ENCODE results near the gene LRP10.
A peak's percentile ranks its signal among the peaks of the same experiment; 100 is the strongest.
"Not testable (repeated sequence)": the region's sequence is repeated elsewhere in the genome, so short reads cannot be mapped to it uniquely, and the experiment has no call there.

Gene LRP10

DNA sequence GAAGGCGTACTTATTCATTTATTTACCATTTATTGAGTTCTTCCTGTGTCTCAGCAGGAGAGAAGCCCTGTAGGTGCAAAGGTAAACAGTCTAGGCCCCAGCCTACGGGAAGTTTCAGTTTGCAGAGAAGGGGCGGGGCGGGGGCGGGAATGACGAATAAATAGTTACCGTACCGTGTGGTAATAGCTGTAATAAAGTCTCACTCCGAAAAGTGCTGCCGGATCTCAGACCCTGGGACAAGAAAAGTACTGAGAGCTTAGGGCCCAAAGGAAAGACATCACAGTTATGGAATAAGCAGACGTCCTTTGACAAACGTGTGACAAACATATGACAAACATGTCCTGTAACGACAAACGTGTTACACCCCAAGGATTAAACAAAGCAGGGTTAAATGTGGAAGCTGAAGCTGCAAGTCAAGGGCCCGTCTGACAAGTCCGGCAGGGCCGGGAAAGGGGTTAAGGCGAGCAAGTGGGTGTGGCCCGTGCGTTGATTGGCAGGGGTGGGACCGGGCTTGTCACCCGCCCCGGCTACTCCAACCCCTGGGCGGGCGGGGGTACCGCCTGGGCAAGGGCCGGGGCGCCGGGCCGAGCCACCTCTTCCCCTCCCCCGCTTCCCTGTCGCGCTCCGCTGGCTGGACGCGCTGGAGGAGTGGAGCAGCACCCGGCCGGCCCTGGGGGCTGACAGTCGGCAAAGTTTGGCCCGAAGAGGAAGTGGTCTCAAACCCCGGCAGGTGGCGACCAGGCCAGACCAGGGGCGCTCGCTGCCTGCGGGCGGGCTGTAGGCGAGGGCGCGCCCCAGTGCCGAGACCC lies at the start of gene LRP10:
TSS of gene LRP10 (plus strand) at position 517 of the 809 bp plus-strand sequence. CDS start 564 bp downstream, outside the sequence.
- DNase-seq, result peak; percentile 85

DNA sequence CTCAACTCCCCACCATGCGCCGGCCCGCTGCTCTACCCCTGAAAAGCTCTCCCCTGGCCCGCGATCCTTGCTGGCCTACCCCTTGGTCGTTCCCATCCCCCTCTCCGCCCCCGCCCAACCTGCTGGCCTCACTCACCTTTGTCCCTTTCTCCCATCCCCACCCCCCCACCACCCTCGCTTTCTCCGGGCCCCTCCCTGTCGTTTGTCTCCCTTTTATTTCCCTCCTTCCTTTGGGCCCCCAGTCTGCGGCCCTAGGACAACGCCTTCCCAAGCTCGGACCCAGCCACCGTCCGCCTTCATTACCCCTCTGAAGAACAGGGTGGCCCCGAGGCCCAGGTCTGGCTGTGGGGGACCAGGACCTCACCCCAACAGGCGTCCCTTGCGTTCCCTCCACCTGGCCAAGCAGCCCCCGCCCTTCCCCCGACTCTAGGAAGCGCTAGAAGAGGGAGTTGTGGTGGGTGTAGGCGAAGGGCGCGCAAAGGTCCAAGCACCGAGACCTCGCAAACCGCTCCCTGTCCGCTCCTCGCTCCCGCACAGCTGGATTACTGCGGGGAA lies 49.4 kb upstream of the LRP10 start:
- no peak for DNase-seq

DNA sequence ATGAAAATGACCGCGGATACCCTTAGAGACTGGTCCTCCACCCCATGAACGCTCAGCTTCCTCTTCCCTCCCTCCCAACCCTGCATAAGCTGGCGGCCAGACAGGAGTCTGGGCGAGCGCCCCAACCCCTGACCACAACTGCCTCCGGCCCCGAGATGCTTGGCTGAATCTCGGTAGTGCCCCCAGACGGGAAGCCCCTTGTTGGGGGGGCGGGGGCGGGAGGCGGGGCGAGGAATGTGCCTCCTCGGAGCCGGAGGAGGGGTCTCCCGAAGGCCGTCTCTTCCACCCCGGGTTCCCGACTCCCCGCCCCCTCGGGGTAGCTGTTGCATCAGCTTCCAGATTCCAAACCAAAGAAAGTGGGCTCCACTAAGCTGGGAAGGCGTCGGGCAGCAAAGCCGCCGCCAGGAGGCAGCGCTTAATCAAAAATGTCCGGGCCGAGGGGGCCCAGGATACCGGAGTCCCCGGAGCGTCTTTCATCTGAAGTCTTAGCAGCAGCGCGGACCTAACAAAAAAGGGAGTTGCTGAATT lies 48.9 kb upstream of the LRP10 start:
- no peak for DNase-seq

GRCh38 chr14:22824711-22825359 lies 46.7 kb upstream of the LRP10 start:
- no peak for DNase-seq

GRCh38 chr14:22829076-22829660 lies 42.4 kb upstream of the LRP10 start:
- not testable (repeated sequence) for DNase-seq

- DNase-seq, result peak; percentile 96
Observed at GRCh38 chr14:22829661-22830442, 41.7 kb upstream of the LRP10 start, which contains the start of gene MRPL52. TSS of gene MRPL52 (plus strand) at chr14:22829887. CDS start at chr14:22829913, 26 bp downstream.

DNA sequence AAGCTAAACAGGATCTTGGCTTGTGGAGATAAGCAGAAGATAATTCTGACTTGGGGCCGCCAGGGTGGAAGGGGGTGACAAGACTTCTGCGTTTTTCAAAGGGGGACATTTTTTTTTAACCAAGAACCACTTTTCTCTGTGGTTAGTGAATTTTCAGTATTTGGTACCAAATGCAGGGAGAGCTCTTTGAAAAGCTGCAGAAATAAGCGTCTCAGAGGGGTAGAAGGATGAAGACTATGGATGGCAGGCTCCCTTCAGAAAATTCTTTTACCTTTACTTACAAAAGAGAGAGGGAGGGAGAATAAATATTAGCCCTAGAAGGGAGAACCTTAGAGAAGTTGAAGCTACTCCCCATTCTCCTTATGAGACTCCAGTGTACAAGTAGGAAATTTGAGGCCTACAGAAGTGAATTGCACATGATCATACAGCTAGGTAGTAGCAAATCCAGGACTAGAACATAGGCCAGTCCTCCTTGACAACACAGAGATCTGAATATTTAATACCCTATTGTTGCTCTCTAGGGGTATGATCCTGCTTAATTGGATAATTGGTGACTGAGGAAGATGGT lies 41.0 kb upstream of the LRP10 start:
- DNase-seq, result no peak

- no peak for DNase-seq
Observed at GRCh38 chr14:22835505-22835904, 36.0 kb upstream of the LRP10 start.

GRCh38 chr14:22836301-22837113 lies 35.0 kb upstream of the LRP10 start, which contains the start of gene MMP14:
TSS of gene MMP14 (plus strand) at chr14:22836585. CDS start at chr14:22836818, 233 bp downstream.
- DNase-seq, result peak; percentile 28

- peak; percentile 55 for DNase-seq
Observed at GRCh38 chr14:22837114-22837749, 34.3 kb upstream of the LRP10 start.

DNA sequence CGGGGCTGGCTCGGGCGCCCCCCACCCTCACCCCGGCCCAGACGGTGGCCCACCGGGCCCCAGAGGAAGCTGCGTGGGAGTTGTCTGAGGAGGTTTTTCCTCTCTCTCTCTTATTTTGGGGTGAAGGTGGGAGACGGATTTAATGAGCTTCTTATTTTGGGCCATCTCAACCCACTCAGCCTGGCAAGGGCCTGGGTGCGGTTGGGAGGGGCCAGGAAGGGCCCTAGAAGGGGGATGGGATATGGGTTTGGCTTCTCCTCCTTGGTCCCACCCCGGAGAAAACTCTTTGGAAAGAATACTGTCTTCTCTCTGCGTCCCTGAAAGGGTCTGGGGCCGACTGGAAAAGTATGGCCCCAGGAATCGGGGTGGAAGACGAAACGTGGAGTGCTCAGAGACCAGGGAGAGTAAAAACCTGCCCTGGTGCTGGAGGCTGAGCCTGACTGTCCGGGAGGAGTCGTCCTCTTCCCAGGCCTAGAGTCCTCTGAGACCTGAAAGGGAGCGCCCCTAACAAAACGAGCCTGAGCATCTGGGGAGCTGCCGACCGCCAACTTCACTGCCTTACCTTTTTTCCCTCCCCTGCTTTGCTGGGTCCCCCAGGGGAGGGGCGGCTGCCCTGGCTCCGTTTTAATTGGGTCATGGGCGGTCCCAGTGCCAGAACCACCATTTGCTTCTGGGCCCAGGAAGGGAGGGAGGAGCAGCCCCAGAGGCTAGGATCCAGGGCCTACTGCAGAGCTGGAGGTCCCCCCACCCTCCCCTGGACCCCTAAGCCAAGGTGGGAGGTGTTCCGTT lies 33.6 kb upstream of the LRP10 start:
- DNase-seq, result no peak

DNA sequence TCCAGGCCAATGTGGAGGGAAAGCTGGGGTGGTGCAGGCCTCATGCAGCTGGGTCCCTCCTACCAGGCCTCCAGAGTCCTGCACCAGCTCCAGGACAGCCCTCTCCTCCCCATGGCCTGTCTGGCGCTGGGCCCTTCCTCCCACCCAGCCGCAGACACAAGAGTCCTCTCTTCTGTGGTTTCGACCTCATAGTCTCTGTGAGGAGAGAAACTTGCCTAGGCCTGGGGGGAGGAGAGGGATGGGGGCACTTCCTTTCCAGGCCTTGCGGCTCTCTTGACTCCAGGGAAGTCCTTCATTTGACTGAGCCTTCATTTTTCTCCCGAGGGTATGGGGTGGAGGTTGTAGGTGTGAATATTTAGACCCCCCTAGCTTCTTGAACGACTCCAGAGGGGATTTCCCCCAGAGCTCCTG lies 32.9 kb upstream of the LRP10 start:
- no peak for DNase-seq

DNA sequence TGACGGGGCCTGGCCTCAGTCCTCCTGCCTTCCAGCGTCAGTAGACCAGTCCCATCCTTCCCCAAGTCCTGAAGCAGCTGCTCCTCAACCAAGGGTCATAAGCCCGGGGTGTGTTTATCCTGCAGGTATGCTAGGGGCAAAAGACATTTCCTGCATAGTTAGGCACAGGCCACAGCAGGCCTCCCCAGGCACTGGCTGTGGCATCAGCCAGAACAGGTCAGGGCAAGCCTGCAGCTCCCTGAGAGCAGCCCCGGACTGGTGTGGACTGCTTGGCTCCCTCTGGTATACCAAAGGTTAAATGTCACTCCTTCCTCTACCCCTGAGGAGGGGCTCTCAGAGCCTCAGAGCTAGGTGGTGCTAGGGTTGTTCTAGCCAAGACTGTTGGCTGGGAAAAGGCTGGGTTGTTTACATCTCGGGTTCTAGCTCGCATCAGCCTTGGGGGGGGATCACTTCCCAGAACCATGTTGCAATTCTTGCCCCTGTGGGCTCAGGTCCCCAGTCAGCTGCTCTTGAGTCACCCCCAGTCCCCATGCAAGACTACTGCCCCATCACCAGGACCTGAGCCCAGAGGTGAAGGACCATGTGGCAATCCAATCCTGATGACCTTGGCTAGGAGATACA lies 32.3 kb upstream of the LRP10 start:
- DNase-seq, result no peak

DNA sequence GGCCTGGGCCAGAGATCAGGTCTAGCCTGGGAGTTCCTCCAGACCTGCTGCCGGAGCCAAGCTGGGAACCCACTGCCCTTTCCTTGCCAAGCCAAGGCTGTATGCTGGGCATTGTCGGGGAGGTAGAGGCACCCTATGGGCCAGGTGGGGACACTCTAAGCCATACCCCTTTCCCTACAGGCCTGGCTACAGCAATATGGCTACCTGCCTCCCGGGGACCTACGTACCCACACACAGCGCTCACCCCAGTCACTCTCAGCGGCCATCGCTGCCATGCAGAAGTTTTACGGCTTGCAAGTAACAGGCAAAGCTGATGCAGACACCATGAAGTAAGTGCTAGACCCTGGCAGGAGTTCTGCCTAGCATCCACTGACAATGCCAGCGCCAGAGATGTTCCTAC lies 30.2 kb upstream of the LRP10 start:
- DNase-seq, result no peak

- no peak for DNase-seq
Observed at GRCh38 chr14:22841769-22842168, 29.8 kb upstream of the LRP10 start.

GRCh38 chr14:22842211-22843122 lies 29.1 kb upstream of the LRP10 start:
- DNase-seq, result no peak

DNA sequence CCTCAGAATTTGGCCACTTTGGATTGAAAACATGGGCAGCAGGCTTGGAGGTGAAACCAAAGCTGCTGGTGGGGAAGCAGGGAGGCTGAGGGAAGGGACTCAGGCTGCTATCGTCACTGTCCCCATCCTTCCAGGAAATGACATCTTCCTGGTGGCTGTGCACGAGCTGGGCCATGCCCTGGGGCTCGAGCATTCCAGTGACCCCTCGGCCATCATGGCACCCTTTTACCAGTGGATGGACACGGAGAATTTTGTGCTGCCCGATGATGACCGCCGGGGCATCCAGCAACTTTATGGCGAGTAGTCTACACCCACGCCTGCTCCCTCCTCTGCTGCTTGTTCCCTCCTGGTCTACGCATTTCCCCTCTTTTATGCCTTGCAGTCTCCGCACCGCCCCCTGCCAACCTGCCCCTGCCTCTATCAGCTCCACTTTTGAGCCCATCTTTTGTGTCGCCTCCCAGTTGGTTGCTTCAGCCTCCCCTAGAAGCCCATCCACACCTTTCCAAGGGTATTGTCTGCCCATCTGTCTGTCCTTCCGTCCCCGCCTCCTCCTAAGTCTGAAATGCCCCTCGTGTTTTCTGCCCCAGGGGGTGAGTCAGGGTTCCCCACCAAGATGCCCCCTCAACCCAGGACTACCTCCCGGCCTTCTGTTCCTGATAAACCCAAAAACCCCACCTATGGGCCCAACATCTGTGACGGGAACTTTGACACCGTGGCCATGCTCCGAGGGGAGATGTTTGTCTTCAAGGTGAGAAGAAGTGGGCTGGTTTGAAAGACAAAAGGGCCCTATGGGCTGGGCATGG lies 28.2 kb upstream of the LRP10 start:
- no peak for DNase-seq
